Activated CD4-positive, alpha-beta T cell treated with anti-CD3 and anti-CD28 coated beads, Interleukin-2, amount 10 ng/mL, durations not matched to agents 7 days and 5 days (primary cell): ENCODE results near the gene MAGED1. TPM values are rescaled to one million over a fixed set of nuclear protein-coding genes. Genes with fewer than 3 reads are reported as not detected.

Experiments
- CTCF ChIA-PET: fragments of 350-600 bp; sonication (Branson Sonifier 250); formaldehyde crosslinking; loops from one replicate; lab custom pipeline; 2021; ENCODE audit warnings: antibody characterized with exemption; lab: Charles Lee
- POLR2A ChIA-PET: fragments of 350-600 bp; sonication (Branson Sonifier 250); formaldehyde crosslinking; loops from one replicate; lab custom pipeline; 2021; ENCODE audit warnings: antibody characterized with exemption; lab: Charles Lee
- DNase-seq: peaks from one replicate; pipeline ENCODE4 v3.0.0-alpha.2; 2020
- H3K27ac Mint-ChIP-seq: one replicate; pipeline ENCODE4 v1.8.0; 2021; ENCODE audit warnings: mild to moderate bottlenecking, moderate library complexity, mixed read lengths
- H3K27me3 Mint-ChIP-seq: one replicate; pipeline ENCODE4 v1.8.0; 2021; ENCODE audit warnings: mixed read lengths
- H3K36me3 Mint-ChIP-seq: one replicate; pipeline ENCODE4 v1.8.0; 2021; ENCODE audit warnings: low read depth, mixed read lengths
- H3K4me1 Mint-ChIP-seq: one replicate; pipeline ENCODE4 v1.8.0; 2021; ENCODE audit warnings: mixed read lengths
- H3K4me3 Mint-ChIP-seq: one replicate; pipeline ENCODE4 v1.8.0; 2021; ENCODE audit warnings: mild to moderate bottlenecking, moderate library complexity, mixed read lengths
- H3K9me3 Mint-ChIP-seq: one replicate; pipeline ENCODE4 v1.8.0; 2021; ENCODE audit warnings: mixed read lengths
- total RNA-seq, 2 experiments: library from RNA; stranded (reverse); gene quantifications; one replicate each; pipeline ENCODE4 v1.2.3, GENCODE V29; 2021

Gene MAGED1, protein sequence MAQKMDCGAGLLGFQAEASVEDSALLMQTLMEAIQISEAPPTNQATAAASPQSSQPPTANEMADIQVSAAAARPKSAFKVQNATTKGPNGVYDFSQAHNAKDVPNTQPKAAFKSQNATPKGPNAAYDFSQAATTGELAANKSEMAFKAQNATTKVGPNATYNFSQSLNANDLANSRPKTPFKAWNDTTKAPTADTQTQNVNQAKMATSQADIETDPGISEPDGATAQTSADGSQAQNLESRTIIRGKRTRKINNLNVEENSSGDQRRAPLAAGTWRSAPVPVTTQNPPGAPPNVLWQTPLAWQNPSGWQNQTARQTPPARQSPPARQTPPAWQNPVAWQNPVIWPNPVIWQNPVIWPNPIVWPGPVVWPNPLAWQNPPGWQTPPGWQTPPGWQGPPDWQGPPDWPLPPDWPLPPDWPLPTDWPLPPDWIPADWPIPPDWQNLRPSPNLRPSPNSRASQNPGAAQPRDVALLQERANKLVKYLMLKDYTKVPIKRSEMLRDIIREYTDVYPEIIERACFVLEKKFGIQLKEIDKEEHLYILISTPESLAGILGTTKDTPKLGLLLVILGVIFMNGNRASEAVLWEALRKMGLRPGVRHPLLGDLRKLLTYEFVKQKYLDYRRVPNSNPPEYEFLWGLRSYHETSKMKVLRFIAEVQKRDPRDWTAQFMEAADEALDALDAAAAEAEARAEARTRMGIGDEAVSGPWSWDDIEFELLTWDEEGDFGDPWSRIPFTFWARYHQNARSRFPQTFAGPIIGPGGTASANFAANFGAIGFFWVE
- 10 to 100 TPM; 35.0 to 41.7 TPM for total RNA-seq

DNA sequence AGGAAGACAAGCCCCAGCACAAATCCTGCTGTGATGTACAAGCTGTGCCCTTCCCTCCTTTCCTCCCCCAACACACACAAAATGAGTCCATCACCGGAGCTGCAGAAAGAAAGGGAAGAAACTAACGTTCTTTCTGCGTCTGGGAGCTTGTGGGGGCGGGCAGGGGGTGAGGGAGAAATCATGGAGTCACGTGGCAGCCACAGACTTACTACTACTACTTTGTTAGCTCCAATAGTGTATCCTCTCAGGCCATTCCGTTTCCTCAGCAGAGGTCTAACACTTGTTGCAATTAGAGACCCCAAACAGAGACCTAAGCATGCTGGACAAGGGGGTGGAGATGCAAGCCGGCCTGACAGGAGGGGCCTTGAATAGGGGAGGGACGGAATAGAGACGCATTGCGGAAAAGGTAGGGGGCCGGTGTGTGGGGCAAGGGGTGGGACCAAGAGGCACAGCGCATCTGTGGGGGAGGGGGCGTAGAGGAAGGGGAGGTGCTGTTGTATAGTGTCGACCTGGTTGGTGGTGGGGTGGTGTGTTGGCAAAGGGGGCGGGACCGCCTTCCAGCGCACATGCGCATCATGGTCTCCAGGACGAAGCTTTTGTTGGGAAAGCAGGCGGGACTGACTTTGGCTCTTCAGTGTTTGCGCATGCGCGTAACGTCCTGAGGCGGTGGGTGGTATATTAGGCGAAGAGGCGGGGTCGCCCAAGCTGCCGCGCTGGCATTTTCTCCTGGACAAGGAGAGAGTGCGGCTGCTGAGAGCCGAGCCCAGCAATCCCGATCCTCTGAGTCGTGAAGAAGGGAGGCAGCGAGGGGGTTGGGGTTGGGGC, at the start of gene MAGED1:
Gene MAGED1 (plus strand): TSS at position 703 of the 825 bp plus-strand sequence. CDS start 682 bp downstream, outside the sequence.
- peaks cover 7% of the 10 kb centered on the region for H3K36me3 Mint-ChIP-seq
- peak within 1 kb of the TSS; percentile 85 for H3K4me3 Mint-ChIP-seq
- H3K27ac Mint-ChIP-seq: peak within 1 kb of the TSS; percentile 89
- no peaks in the 10 kb centered on the region for H3K27me3 Mint-ChIP-seq
- H3K9me3 Mint-ChIP-seq: no peaks in the 10 kb centered on the region
- peaks cover 22% of the 10 kb centered on the region for H3K4me1 Mint-ChIP-seq
- ChIA-PET CTCF (no interaction called here), POLR2A (no interaction called here)
- peak; percentile 80 for DNase-seq

DNA sequence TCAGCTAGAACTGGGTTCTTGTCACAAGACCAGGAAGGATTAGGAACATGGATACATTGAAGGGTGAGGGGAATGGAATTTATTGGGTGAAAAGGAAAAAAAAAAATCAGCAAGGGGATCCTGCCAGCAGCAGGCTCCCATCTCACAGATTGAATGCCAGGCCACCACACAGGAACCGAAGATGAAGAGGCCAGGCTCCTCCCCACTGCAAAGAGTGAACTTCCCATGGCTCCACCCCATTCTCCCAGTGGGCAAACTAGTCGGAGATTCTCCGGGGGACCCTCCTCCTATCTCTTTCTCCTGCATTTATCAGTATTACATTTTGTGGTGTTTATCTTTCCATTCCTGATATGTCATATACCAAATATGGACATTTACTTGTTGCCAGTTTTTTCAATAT, 46.0 kb upstream of the MAGED1 start:
- no peak overlapping the region for H3K27ac Mint-ChIP-seq
- H3K27me3 Mint-ChIP-seq: no peaks in the 10 kb centered on the region
- DNase-seq: no peak
- no peak overlapping the region for H3K4me3 Mint-ChIP-seq
- peaks cover 2% of the 10 kb centered on the region for H3K9me3 Mint-ChIP-seq
- H3K4me1 Mint-ChIP-seq: peaks cover 2% of the 10 kb centered on the region
- H3K36me3 Mint-ChIP-seq: peaks cover 21% of the 10 kb centered on the region
- CTCF ChIA-PET: no interaction called here
- POLR2A ChIA-PET: no interaction called here

DNA sequence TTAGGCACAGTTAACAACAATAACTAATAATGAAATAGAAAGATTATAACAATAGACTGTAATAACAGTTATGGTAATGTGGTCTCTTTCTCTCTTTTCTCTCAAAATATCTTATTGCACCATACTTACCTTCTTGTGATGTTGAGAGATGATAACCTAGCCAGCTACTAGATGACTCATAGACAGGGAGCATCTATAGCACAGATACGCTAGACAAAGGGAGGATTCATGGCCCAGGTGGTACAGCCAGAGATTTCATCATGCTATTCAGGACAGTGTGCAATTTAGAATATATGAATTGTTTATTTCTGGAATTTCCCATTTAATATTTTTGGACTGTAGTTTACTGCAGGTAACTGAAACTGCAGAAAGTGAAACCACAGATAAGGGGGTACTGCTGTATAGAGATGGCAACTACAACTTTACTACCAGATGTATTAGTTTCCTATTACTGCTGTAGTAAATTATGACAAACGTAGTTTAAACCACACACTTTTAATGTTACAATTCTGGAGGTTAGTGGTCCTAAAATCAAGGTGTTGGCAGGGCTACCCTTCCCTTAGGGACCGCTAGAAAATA, 41.8 kb upstream of the MAGED1 start:
- CTCF ChIA-PET: no interaction called here
- no peak overlapping the region for H3K27ac Mint-ChIP-seq

DNA sequence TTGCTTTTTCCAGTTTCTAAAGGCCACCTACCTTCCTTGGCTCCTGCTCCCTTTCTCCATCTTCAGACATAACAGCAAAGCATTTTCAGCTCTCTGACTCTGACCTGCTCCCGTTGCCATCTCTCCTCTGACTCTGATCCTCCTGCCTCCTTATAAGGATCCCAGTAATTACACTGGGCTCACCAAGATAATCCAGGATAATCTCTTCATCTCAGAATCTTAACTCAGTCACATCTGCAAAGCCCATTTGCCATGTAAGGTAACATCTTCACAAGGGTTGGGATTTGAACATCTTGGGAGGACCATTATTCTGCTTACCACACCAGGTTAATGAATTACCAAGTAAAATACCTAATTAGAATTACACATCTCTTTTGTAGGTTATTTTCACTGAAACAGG, 41.3 kb upstream of the MAGED1 start:
- H3K4me1 Mint-ChIP-seq: peaks cover 2% of the 10 kb centered on the region
- ChIA-PET CTCF (no interaction called here), POLR2A (no interaction called here)
- H3K9me3 Mint-ChIP-seq: peaks cover 16% of the 10 kb centered on the region
- no peaks in the 10 kb centered on the region for H3K27me3 Mint-ChIP-seq
- no peak overlapping the region for H3K4me3 Mint-ChIP-seq
- no peak for DNase-seq
- H3K36me3 Mint-ChIP-seq: peaks cover 40% of the 10 kb centered on the region
- no peak overlapping the region for H3K27ac Mint-ChIP-seq

More for the DNA sequence above, 41.8 kb upstream of the MAGED1 start:
- H3K4me3 Mint-ChIP-seq: no peak overlapping the region
- no peak for DNase-seq
- peaks cover 14% of the 10 kb centered on the region for H3K9me3 Mint-ChIP-seq
- POLR2A ChIA-PET: no interaction called here
- no peaks in the 10 kb centered on the region for H3K27me3 Mint-ChIP-seq
- H3K4me1 Mint-ChIP-seq: peaks cover 2% of the 10 kb centered on the region
- peaks cover 38% of the 10 kb centered on the region for H3K36me3 Mint-ChIP-seq

DNA sequence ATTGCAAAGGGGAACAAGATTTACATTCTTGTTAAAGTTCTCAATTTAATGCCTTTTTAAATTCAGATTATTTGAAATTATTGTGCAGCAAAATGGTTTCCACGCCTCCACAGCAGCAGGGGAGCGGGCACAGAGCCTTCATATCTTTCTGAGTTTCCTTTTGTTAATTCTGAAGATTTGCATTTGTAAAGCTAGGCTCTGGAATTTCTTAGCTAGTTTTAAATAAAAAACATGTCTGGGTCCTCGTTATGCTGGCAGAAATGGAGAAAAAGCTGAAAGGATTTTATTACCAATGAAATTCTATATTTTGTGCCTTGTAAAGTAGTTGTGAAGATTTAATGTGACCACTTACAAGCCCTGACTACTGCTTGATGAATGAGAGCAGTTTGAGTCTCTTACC, 40.8 kb upstream of the MAGED1 start:
- ChIA-PET POLR2A (no interaction called here), CTCF (no interaction called here)
- Mint-ChIP-seq H3K9me3 (peaks cover 18% of the 10 kb centered on the region), H3K4me1 (peaks cover 2% of the 10 kb centered on the region), H3K27me3 (no peaks in the 10 kb centered on the region), H3K36me3 (peaks cover 43% of the 10 kb centered on the region), H3K4me3 (no peak overlapping the region), H3K27ac (no peak overlapping the region)
- no peak for DNase-seq

DNA sequence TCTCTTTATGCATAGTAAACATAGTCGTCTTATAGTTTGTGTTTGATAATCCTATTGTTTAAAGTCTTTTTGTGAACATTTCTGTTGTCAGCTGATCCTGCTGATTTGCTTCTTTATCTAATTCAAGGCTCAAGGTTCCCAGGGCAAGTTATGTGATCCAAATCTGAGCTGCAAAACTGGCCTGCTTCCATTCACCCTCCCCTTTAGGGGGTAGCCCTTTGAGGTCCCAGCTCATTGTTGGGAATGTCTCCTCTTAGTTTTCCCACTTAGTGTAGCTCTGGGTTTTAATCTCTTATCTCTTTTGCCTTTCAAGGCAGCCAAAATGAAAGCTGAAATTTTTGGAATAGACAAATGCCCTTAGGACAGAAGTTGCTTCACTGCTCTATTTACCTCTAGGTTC, 40.2 kb upstream of the MAGED1 start:
- peaks cover 2% of the 10 kb centered on the region for H3K4me1 Mint-ChIP-seq
- no peaks in the 10 kb centered on the region for H3K27me3 Mint-ChIP-seq
- no peak overlapping the region for H3K27ac Mint-ChIP-seq
- no peak overlapping the region for H3K4me3 Mint-ChIP-seq
- no peak for DNase-seq
- ChIA-PET POLR2A (no interaction called here), CTCF (interaction anchor here (2.0 kb wide), 1 partner anchor 10 kb away, joined by 6 read pairs; no protein-coding TSS in a partner anchor)
- H3K36me3 Mint-ChIP-seq: peaks cover 43% of the 10 kb centered on the region
- H3K9me3 Mint-ChIP-seq: peaks cover 18% of the 10 kb centered on the region

DNA sequence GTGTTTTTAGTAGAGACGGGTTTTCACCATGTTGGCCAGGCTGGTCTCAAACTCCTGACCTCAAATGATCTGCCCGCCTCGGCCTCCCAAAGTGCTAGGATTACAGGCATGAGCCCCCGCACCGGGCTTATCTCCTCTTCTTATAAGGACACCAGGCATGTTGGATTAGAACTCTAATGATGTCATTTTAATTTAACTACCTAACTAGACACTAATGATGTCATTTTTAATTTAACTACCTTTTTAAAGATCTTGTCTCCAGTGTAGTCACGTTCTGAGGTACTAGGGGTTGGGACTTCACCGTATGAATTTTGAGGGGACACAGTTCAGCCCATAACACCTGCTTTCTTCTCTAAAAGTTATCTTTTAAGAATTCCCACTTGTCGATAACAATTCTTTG, 37.7 kb upstream of the MAGED1 start:
- Mint-ChIP-seq H3K36me3 (peaks cover 43% of the 10 kb centered on the region), H3K4me3 (no peak overlapping the region)

DNA sequence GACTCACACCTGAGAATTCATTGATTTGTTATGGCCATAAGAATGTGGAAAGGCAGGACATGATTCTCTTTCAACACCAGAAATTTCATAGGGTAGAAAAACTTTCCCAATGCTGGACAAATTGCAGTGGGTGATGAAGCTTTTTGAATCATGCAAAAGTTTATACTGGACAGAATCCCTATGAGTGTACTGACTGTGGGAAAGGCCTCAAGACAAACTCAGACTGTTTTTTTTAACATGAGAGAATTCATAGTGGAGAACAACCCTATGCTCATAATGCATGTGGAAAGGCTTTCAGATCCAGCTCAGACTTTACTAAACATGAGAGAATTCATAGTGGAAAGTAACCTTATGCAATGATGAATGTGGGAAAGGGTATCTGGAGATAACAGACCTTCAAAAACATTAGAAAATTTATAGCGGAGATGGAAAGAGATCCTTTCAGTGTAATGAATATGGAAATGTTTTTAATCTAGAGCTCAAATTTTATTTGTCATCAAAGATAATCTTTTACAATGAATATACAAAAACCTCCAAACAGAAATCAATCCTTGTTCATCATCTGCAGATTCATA, 36.2 kb upstream of the MAGED1 start:
- H3K4me1 Mint-ChIP-seq: no peaks in the 10 kb centered on the region
- POLR2A ChIA-PET: no interaction called here
- no peak overlapping the region for H3K4me3 Mint-ChIP-seq
- H3K27me3 Mint-ChIP-seq: no peaks in the 10 kb centered on the region
- peaks cover 40% of the 10 kb centered on the region for H3K36me3 Mint-ChIP-seq
- CTCF ChIA-PET: no interaction called here
- no peak overlapping the region for H3K27ac Mint-ChIP-seq
- H3K9me3 Mint-ChIP-seq: peaks cover 18% of the 10 kb centered on the region
- no peak for DNase-seq

More for the DNA sequence above, 37.7 kb upstream of the MAGED1 start:
- H3K9me3 Mint-ChIP-seq: peaks cover 18% of the 10 kb centered on the region
- peaks cover 2% of the 10 kb centered on the region for H3K4me1 Mint-ChIP-seq
- no peak overlapping the region for H3K27ac Mint-ChIP-seq
- no peaks in the 10 kb centered on the region for H3K27me3 Mint-ChIP-seq
- ChIA-PET CTCF (no interaction called here), POLR2A (no interaction called here)
- DNase-seq: no peak

DNA sequence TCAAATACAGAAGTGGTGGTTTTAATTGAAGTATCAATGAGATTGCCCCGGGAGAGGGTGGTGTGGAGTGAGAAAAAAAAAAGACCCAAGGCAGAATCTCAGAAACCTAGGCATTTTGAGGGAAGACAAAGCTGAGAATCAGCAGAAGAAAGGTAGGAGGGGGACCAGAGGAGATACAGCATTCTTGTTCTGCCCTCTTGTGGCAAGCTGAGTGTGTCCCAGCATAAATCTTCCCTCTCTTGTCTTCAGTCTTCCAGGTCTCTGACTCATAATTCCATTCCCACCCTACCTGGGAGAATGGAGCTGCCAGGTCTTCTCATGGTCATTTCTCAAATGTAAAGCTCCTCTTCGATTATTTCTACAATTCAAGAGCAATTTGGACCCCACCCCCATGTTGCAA, 32.7 kb upstream of the MAGED1 start:
- POLR2A ChIA-PET: no interaction called here
- Mint-ChIP-seq H3K9me3 (peaks cover 18% of the 10 kb centered on the region), H3K27me3 (no peaks in the 10 kb centered on the region), H3K4me3 (no peak overlapping the region), H3K36me3 (peaks cover 24% of the 10 kb centered on the region), H3K27ac (no peak overlapping the region), H3K4me1 (peaks cover 5% of the 10 kb centered on the region)
- CTCF ChIA-PET: no interaction called here
- peak; percentile 8 for DNase-seq

DNA sequence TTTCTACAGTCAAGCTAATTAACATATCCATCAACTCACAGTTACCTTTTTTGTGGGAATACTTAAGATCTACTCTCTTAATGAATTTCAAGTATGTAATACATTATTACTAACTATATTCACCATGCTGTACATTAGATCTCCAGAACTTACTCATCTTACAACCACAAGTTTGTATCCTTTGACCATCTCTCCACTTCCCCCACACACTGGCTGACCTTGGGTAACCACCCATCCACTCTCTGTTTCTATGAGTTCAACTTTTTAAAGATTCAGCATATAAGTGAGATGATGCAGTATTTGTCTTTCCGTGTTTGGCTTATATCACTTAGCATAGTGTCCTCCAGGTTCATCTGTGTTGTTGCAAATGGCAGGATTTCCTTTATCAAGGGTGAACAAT, 30.5 kb upstream of the MAGED1 start:
- POLR2A ChIA-PET: no interaction called here
- peaks cover 12% of the 10 kb centered on the region for H3K9me3 Mint-ChIP-seq
- H3K4me3 Mint-ChIP-seq: no peak overlapping the region
- CTCF ChIA-PET: no interaction called here
- DNase-seq: no peak
- peaks cover 14% of the 10 kb centered on the region for H3K36me3 Mint-ChIP-seq
- peaks cover 5% of the 10 kb centered on the region for H3K4me1 Mint-ChIP-seq
- no peak overlapping the region for H3K27ac Mint-ChIP-seq
- no peaks in the 10 kb centered on the region for H3K27me3 Mint-ChIP-seq

DNA sequence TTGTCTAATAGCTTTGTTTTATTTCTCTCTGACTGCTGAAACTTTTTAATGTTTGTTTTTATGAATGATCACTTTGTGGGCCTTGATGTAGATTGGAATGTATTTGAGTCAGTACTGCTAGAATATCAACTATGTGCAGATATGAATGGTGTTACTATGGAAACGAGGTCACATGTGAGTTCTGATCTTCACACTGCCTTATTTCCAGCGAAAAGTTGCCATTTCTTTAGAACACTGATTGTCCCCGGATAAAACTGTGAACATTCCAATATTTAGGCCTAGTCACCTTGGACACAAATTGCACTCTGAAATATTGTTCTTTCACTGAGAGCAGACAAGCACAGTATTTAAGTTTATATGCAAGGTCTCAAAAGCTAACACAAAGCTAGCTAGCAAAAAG, 27.2 kb upstream of the MAGED1 start:
- H3K4me3 Mint-ChIP-seq: no peak overlapping the region
- H3K36me3 Mint-ChIP-seq: peaks cover 14% of the 10 kb centered on the region
- peaks cover 5% of the 10 kb centered on the region for H3K4me1 Mint-ChIP-seq
- POLR2A ChIA-PET: no interaction called here
- CTCF ChIA-PET: no interaction called here
- H3K27ac Mint-ChIP-seq: no peak overlapping the region
- H3K9me3 Mint-ChIP-seq: peaks cover 12% of the 10 kb centered on the region
- H3K27me3 Mint-ChIP-seq: no peaks in the 10 kb centered on the region
- DNase-seq: no peak

DNA sequence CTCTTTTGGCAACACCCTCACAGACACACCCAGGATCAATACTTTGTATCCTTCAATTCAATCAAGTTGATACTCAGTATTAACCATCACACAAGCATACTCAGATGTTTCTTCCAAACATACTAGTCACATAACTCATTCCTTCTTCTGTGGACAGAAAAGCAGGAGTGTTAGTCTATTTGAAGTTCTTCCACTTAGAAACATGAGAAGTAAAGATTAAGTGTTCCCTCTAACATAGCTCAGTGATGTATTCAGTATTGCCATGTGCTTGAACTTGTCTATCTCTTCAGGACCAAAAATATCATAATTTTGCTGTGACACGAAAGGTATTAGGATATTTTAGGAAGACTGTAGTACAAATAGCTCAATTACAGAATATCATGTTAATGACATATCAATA, 25.8 kb upstream of the MAGED1 start:
- no peak overlapping the region for H3K27ac Mint-ChIP-seq
- no peak overlapping the region for H3K4me3 Mint-ChIP-seq
- ChIA-PET CTCF (no interaction called here), POLR2A (no interaction called here)
- peaks cover 15% of the 10 kb centered on the region for H3K36me3 Mint-ChIP-seq
- DNase-seq: no peak
- peaks cover 5% of the 10 kb centered on the region for H3K4me1 Mint-ChIP-seq
- peaks cover 12% of the 10 kb centered on the region for H3K9me3 Mint-ChIP-seq
- H3K27me3 Mint-ChIP-seq: no peaks in the 10 kb centered on the region
